Common myeloid progenitor, CD34-positive (primary cell): ENCODE data around the gene LY9.
A peak's percentile ranks its signal among the peaks of the same experiment; 100 is the strongest.

ENCODE experiments used
- CTCF ChIA-PET: fragments of 350-600 bp; sonication (Branson Sonifier 250); formaldehyde crosslinking; loops from one replicate; lab custom pipeline; 2021; ENCODE audit warnings: antibody characterized with exemption; lab: Charles Lee
- POLR2A ChIA-PET: fragments of 350-600 bp; sonication (Branson Sonifier 250); formaldehyde crosslinking; loops from one replicate; lab custom pipeline; 2021; ENCODE audit warnings: antibody characterized with exemption; lab: Charles Lee
- DNase-seq, 3 donors: peaks; one replicate each; pipeline versions ENCODE4 v3.0.0 to v3.0.0-alpha.2; 2013
- H3K27ac ChIP-seq, 2 experiments: 1 replicate in 1 of 2; 2 replicates in 1 of 2; pipeline ENCODE4 v1.7.0; 2013; ENCODE audit warnings: inconsistent platforms in 2 of 2, low read length in 2 of 2, mild to moderate bottlenecking in 2 of 2, low read depth in 1 of 2, moderate library complexity in 1 of 2; ENCODE audit not compliant: severe bottlenecking in 2 of 2, insufficient read depth in 1 of 2, poor library complexity in 1 of 2
- H3K27me3 ChIP-seq, 5 experiments: replicated peaks in 2 of 5; 1 replicate in 3 of 5; 2 replicates in 2 of 5; pipeline versions ENCODE4 v1.6.1 to v1.7.0; 2013; ENCODE audit warnings: low read length in 4 of 5, mild to moderate bottlenecking in 2 of 5, moderate library complexity in 2 of 5, inconsistent platforms in 1 of 5; ENCODE audit not compliant: insufficient read depth in 5 of 5, control insufficient read depth in 4 of 5
- H3K36me3 ChIP-seq, 4 experiments: 1 replicate in 2 of 4; 2 replicates in 2 of 4; pipeline versions ENCODE4 v1.6.1 to v1.7.0; 2013; ENCODE audit warnings: low read length in 3 of 4, control low read depth in 1 of 4, mild to moderate bottlenecking in 1 of 4; ENCODE audit not compliant: control insufficient read depth in 4 of 4, insufficient read depth in 4 of 4
- H3K4me1 ChIP-seq, 4 experiments: 1 replicate in 3 of 4; 2 replicates in 1 of 4; pipeline versions ENCODE4 v1.6.1 to v1.7.1; 2013; ENCODE audit warnings: low read length in 3 of 4, mild to moderate bottlenecking in 3 of 4, control low read depth in 1 of 4, inconsistent platforms in 1 of 4, moderate library complexity in 1 of 4; ENCODE audit not compliant: control insufficient read depth in 4 of 4, insufficient read depth in 4 of 4; ENCODE audit errors: control extremely low read depth in 1 of 4
- H3K4me3 ChIP-seq, 7 experiments: 1 replicate in 4 of 7; 2 replicates in 3 of 7; pipeline versions ENCODE4 v1.5.1 to v1.7.0; 2013; ENCODE audit warnings: mild to moderate bottlenecking in 7 of 7, low read length in 6 of 7, moderate library complexity in 6 of 7, inconsistent platforms in 2 of 7, low read depth in 2 of 7, control low read depth in 1 of 7; ENCODE audit not compliant: insufficient read depth in 4 of 7, control insufficient read depth in 1 of 7; ENCODE audit errors: extremely low read depth in 1 of 7
- H3K9me3 ChIP-seq, 5 experiments: 1 replicate in 4 of 5; 2 replicates in 1 of 5; pipeline versions ENCODE4 v1.6.1 to v1.7.1; 2013; ENCODE audit warnings: low read length in 4 of 5, mild to moderate bottlenecking in 2 of 5, inconsistent platforms in 1 of 5, low read depth in 1 of 5, moderate library complexity in 1 of 5; ENCODE audit not compliant: control insufficient read depth in 4 of 5, insufficient read depth in 2 of 5; ENCODE audit errors: control extremely low read depth in 1 of 5
- WGBS: methylation state at CpG from one replicate; pipeline ENCODE4 v1.1.5; 2013; ENCODE audit not compliant: insufficient coverage; 5-methylcytosine and 5-hydroxymethylcytosine counted together

Gene LY9

DNA sequence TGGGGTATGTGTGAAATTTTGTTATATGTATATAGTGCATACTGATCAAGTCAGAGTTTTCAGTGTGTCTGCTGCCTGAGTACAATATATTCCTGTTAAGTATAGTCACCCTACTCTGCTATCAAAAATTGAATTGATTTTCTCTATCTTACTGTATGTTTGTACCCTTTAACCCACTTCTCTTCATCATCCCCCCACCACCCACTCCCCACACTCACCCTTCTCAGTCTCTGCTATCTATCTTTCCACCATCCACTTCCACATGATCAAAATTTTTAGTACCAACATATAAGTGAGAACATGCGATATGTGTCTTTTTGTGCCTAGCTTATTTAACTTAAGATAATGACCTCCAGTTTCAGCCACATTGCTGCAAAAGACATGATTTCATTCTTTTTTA is 4.2 kb downstream of the LY9 start:
- ChIA-PET POLR2A (no interaction called here), CTCF (interaction anchor here (0.6 to 2.3 kb wide), 4 partner anchors 8 to 155 kb away, joined by 3 to 5 read pairs (median 4); no protein-coding TSS in a partner anchor)
- no CpG with 5 or more reads among the region's 1 CpG for WGBS
- Histone ChIP-seq H3K36me3 (no peaks in the 10 kb centered on the region), H3K27ac (no peak overlapping the region), H3K4me3 (no peak overlapping the region), H3K27me3 (peaks cover 0 to 21% (median 9%) of the 10 kb centered on the region in 5 experiments), H3K4me1 (peaks cover 9 to 22% (median 10%) of the 10 kb centered on the region in 4 experiments), H3K9me3 (peaks cover 0 to 2% (median 0%) of the 10 kb centered on the region in 5 experiments)
- no peak for DNase-seq

DNA sequence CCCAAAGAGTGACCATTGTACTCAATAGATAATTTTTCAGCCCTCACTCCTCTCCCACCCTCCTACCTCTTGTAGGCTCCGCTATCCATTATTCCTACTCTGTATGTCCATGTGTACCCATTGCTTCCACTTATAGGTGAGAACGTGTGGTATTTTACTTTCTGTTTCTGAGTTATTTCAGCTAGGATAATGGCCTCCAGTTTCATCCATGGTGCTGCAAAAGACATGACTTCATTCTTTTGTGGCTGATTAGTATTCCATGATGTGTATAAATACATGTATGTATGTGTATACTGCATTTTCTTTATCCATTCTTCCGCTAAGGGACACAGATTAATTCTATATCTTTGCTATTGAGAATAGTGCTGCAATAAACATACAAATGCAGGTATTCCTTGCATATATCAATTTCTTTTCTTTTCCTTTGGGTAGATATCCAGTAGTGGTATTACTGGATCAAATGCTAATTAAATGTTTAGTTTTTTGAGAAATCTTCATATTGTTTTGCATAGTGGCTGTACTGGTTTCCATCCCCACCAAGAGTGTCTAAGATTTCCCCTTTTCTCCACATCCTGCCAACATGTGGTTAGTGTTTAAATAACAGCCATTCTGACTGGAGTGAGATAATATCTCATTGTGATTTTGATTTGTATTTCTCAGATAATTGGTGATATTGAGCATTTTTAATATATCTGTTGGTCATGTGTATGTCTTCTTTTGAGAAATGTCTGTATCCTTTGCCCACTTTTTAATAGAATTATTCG is 4.9 kb downstream of the LY9 start:
- H3K9me3 ChIP-seq: peaks cover 0 to 6% (median 2%) of the 10 kb centered on the region in 5 experiments
- POLR2A ChIA-PET: no interaction called here
- no peak overlapping the region for H3K27ac ChIP-seq
- no peaks in the 10 kb centered on the region for H3K36me3 ChIP-seq
- CTCF ChIA-PET: no interaction called here
- DNase-seq: peak in 2 of 3 donors; percentile 65 to 71
- H3K27me3 ChIP-seq: peaks cover 0 to 21% (median 9%) of the 10 kb centered on the region in 5 experiments
- H3K4me3 ChIP-seq: no peak overlapping the region
- H3K4me1 ChIP-seq: peaks cover 9 to 22% (median 10%) of the 10 kb centered on the region in 4 experiments
- no CpG with 5 or more reads among the region's 4 CpGs for WGBS

DNA sequence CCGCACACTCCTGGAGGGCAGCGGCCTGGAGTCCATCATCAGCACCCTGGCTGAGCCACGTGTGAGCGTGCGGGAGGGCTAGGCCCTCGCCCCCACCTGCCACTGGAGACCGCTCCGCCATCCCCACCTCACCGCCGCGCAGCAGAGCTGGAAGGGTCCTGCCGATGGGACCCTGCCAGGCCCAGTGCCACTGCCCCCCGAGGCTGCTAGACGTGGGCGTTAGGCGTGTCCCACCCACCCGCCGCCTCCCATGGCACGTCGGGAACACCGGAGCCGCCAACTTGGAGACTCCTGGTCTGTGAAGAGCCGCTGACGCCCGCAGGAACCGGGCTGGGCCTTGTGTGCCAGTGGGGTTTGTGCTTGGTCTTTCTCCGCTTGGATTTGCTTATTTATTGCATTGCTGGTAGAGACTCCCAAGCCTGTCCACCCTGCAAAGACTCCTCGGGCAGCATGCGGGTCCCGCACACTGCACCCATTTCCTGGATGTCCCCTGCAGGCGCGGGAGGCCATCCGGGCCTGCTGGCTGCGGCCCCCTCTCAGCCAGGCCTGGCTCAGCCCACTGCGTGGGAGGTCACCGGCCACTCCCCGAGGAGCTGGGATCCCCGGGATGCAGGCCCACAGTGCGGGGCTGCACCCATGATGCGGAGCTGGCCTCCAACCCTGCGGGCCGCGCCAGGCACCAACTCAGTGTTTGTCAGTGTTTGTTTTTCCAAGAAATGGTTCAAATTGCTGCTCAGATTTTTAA is 6.0 kb downstream of the LY9 start:
- H3K27ac ChIP-seq: no peak overlapping the region
- H3K4me3 ChIP-seq: no peak overlapping the region
- H3K36me3 ChIP-seq: no peaks in the 10 kb centered on the region
- peaks cover 0 to 21% (median 9%) of the 10 kb centered on the region in 5 experiments for H3K27me3 ChIP-seq
- WGBS: 96% methylated on average over 40 of the region's 43 CpGs
- ChIA-PET POLR2A (no interaction called here), CTCF (no interaction called here)
- DNase-seq: no peak
- peaks cover 8 to 22% (median 9%) of the 10 kb centered on the region in 4 experiments for H3K4me1 ChIP-seq
- peaks cover 0 to 16% (median 3%) of the 10 kb centered on the region in 5 experiments for H3K9me3 ChIP-seq

DNA sequence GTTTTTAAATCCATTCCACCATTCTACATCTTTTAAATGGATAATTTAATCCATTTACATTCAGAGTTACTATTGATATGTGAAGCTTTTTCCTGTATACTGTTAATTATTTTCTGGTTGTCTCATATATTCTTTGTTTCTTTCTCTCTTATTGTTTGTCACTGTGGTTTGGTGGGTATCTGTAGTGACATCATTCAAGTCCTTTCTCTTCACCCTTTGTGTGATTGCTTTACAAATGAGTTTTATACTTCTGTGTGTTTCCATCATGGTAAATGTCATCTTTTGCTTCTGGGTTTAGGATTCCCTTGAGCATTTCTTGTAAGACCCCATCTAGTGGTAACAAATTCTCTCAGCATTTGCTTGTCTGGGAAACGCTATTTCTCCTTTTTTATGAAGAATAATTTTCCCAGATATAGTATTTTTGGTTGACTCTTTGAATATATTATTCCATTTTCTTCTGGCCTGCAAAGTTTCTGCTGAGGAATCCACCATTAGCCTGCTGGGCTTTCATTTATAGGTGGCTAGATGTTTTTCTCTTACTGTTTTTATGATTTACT is 10.2 kb downstream of the LY9 start:
- peaks cover 0 to 2% (median 0%) of the 10 kb centered on the region in 5 experiments for H3K27me3 ChIP-seq
- no CpG with 5 or more reads among the region's 1 CpG for WGBS
- no peak overlapping the region for H3K4me3 ChIP-seq
- ChIA-PET CTCF (interaction anchor here (0.8 to 1.3 kb wide), 4 partner anchors 8 to 125 kb away, joined by 3 to 4 read pairs (median 4); no protein-coding TSS in a partner anchor), POLR2A (no interaction called here)
- peaks cover 0 to 3% (median 0%) of the 10 kb centered on the region in 4 experiments for H3K4me1 ChIP-seq
- no peaks in the 10 kb centered on the region for H3K36me3 ChIP-seq
- H3K27ac ChIP-seq: no peak overlapping the region
- no peak for DNase-seq
- H3K9me3 ChIP-seq: peaks cover 2 to 25% (median 8%) of the 10 kb centered on the region in 5 experiments

DNA sequence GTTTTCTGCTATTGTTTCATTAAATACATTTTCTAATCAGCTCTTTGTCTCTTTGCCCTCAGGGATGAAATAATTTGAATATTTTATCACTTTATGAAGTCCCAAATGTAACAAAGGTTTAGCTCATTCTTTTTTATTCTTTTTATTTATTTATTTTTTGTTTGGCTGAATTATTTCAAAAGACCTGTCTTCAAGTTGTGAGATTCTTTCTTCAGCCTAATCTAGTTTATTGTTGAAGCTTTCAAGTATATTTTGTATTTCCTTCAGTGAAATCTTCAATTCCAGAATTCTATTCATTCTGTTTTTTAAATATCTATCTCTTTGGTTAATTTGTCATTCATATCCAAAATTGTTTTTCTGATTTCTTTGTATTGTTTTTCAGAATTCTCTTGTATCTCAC is 10.8 kb downstream of the LY9 start:
- ChIA-PET CTCF (interaction anchor here (0.6 to 1.3 kb wide), 4 partner anchors 8 to 145 kb away, joined by 3 to 4 read pairs (median 3); no protein-coding TSS in a partner anchor), POLR2A (no interaction called here)
- Histone ChIP-seq H3K9me3 (peaks cover 2 to 25% (median 8%) of the 10 kb centered on the region in 5 experiments), H3K4me3 (no peak overlapping the region), H3K27me3 (peaks cover 0 to 2% (median 0%) of the 10 kb centered on the region in 5 experiments), H3K36me3 (no peaks in the 10 kb centered on the region), H3K4me1 (no peaks in the 10 kb centered on the region), H3K27ac (no peak overlapping the region)
- no peak for DNase-seq

DNA sequence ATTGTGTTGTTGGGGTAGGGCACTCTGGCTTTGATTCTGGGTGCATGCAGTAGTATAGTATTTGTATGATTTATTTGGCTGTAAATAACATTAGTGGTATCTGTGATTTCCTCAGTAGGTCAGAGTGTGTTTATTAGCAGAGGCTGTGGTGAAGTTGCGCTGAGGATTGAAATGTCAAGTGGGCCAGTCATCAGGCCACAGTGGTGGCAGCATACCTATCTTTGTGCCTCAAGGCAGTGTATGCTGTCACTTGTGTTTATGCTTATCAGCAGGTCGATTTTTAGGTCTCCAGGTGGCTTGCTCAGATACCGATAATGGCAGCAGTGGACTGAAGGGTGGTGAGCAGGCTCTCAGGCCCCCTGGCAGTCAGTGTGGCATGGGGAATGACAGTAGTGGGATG is 11.3 kb downstream of the LY9 start:
- H3K27me3 ChIP-seq: peaks cover 0 to 2% (median 0%) of the 10 kb centered on the region in 5 experiments
- peaks cover 2 to 25% (median 8%) of the 10 kb centered on the region in 5 experiments for H3K9me3 ChIP-seq
- POLR2A ChIA-PET: no interaction called here
- H3K4me3 ChIP-seq: no peak overlapping the region
- no peaks in the 10 kb centered on the region for H3K36me3 ChIP-seq
- 100% methylated on average over 1 of the region's 3 CpGs for WGBS
- H3K4me1 ChIP-seq: no peaks in the 10 kb centered on the region
- no peak for DNase-seq
- CTCF ChIA-PET: interaction anchor here (0.6 to 1.3 kb wide), 4 partner anchors 9 to 145 kb away, joined by 3 to 4 read pairs (median 3); no protein-coding TSS in a partner anchor
- no peak overlapping the region for H3K27ac ChIP-seq
